Measurements from ENCODE around the gene STAM2.
A peak's percentile ranks its signal among the peaks of the same experiment; 100 is the strongest.
"Not testable (repeated sequence)": the region's sequence is repeated elsewhere in the genome, so short reads cannot be mapped to it uniquely, and the experiment has no call there.

The STAM2 gene

DNA sequence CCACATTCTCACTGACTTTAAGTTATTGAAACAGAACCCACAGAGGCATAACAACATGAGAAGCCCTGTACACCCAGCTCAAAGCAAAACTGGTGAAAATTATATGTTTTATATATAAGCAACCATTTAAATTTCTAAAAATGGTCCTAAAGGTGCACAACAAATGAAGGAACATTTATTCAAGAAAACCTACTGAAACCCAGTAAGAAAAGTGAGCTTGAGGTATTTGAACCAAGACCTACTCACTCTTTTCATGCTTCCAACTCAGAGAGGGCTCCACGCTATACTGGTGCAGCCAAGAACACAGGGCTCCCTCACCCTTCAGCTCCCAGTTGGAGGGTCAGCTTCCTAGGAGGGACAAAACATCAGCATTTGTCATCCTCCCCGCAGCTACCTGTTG is 74.6 kb downstream of the STAM2 start:
- no peak for DNase-seq

DNA sequence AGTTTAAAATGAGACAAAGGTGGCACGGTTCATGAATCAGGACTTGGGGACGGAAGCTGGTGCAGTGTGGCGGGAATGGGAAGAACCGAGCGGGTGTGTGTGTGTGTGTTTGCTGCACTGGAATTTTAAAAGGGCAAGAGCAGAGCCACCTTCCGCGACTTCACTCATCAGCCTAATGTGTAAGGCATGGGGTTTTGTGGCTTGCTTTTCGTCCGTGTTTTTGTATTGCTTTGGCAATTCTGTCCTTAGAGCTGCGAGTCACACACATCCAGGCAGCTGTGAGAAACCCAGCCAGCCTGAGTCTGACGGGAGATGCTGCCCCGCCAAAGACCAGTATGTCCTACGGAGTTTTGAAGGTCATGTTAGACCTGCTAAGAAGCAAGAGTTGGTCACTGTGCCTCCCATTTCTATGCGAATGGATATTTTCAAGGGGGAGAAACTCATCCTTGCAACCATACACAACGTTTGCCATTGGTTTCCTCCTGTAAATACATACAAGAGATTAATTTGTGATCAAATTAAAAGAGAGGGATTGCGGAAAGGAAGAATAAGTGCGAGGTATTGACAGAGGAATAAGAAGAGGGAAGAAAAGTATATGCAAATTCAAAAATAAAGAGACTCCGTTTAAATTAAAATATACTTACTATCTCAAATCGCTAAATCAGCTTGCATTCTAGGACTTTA is 76.1 kb downstream of the STAM2 start:
- DNase-seq = peak; percentile 20

GRCh38 chr2:152098496-152099366 is 76.8 kb downstream of the STAM2 start, which contains the start of gene CACNB4:
Gene CACNB4 (minus strand): TSS chr2:152099044.
- DNase-seq = no peak

DNA sequence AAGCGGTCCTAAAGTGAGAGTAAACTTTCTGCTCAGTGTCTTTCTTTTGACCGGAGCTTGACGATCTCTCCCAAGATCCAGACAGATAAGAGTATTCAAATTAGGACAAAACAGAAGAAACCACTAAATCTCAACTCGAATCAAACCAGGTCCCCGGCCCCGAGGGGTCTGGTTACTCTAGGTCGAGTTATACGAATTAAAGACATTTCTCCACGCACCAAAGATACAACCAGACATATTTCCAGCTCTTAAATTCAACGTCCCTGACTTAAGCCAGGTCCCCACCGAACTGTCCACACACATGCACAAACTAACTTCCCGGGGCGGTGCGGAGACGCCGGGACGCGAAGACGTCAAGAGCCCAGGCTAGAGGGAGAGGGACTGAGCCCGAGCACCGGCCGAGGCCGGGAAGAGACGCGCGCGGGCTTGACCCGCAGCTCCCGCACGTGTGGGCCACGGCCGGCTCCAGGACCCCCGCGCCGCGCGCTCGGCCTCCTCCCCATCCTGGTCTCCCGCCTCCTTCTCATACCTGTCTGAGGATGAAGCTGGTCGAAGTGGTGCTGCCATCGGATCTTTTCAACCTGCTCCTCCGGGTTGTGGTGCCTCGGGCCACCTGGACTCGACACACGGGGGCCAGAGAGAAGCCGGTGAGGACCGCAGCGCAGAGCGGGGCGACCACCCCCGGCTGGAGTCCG is 77.6 kb downstream of the STAM2 start:
- DNase-seq = peak; percentile 12

DNA sequence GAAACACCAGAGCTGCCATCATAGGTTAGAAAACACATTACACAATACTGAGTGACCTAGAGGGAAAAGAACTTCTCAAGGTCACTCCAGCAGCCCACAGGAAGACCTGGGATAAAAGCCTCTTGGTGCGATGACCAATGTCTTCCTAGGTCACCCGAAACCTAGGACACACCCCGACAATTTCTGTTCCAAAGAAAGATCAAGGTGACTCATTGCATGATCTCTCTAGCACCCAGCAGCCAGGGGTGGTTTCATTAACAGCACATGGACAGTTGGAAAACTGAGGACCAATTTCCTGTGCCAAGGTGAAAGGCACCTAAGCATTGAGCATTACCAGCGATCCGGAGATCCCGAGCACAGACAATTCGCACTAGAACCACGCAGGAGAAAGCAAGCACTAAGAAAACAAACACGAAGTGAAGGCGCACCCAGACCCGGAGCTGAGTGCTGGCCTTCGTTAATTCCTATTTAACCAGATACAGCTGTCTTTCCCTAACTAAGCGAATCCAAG is 78.2 kb downstream of the STAM2 start:
- peak; percentile 31 for DNase-seq

- no peak for DNase-seq
These were observed 80.4 kb downstream of the STAM2 start for GRCh38 chr2:152095146-152095545.

GRCh38 chr2:152094014-152094413 is 81.5 kb downstream of the STAM2 start:
- no peak for DNase-seq

DNA sequence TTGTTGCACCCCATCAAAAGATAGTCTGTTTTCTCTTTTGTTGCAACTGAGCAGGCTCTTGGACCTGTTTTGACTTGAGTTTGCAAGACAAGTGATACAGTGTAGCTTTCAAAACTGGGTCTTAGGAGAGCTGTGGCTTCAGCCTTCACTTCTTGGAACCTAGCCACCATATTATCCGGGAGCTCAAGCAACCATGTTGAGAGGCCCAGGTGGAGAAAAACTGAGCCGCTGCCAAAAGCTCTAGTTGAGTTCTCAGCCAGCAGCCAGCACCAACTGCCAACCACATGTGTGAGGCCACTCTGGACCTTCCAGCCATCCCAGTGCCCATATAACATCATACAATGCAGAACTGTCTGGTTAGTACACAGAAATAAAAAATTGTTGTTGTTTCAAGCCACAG is 82.1 kb downstream of the STAM2 start:
- DNase-seq = no peak

DNA sequence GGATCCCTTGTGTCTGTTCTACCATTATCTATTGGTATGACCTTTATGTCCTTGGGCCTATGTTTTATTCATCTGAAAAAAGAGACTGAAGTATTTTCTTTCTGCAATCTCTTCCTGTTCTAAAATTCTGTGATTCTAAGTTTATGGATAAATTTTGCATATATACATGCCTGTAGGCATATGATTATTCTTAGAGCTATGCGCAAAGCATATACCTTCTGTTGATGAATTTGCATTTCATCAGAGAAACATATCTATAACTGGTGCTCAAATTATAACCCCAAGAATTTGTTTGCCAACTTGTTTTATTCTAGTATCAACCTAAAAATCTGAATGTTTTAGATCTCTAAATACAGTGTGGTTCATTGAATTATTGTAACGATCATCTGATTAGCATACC is 83.5 kb downstream of the STAM2 start:
- no peak for DNase-seq

DNA sequence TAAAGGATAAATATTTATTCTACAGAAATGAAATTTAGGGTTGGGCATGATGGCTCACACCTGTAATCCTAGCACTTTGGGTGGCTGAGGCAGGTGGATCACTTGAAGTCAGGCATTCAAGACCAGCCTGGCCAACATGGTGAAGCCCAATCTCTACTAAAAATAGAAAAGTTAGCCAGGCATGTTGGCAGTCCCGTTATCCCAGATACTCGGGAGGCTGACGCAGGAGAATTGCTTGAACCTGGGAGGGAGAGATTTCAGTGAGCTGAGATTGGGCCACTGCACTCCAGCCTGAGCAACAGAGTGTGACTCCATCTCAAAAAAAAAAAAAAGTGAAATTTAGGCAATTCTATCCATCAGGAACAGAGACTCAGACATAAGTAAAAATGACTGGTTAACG is 84.8 kb downstream of the STAM2 start:
- not testable (repeated sequence) for DNase-seq

DNA sequence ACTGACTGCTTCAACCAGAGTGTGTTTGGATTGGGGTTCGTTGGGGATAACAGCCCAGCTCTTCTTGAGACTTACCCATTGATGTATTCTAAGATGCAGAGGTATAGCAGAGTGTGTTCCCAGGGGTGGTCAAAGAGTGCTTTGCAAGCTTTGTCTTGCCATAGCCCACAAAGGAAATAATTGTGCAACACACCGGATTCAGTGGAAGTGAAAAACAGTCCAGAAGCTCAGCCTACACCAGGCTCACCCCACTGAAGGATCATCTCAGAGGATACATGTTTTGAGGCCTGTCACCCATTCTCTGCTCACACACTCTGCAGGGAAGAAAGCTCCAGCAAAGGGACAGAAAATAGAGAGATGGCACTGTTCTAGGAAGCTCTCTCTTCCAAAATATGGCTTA is 86.3 kb downstream of the STAM2 start:
- no peak for DNase-seq

DNA sequence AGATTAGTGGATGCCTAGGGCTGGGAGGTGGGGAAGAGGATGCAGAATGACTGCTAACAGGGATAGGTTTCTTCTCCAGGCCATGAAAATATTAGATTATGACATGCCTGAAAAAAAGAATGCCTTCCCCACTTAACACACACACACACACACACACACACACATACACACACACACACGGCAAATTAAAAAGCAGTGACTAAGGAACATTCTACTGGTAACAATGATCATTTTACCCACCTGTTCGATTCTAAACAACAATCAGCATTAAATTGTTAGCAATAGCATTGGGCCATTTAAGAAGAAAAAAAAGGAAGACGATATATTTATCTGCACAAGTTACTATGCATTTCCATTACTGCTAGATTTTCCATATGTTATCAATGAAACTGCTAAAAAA is 87.6 kb downstream of the STAM2 start:
- DNase-seq = no peak

GRCh38 chr2:152086231-152086630 is 89.3 kb downstream of the STAM2 start:
- no peak for DNase-seq

DNA sequence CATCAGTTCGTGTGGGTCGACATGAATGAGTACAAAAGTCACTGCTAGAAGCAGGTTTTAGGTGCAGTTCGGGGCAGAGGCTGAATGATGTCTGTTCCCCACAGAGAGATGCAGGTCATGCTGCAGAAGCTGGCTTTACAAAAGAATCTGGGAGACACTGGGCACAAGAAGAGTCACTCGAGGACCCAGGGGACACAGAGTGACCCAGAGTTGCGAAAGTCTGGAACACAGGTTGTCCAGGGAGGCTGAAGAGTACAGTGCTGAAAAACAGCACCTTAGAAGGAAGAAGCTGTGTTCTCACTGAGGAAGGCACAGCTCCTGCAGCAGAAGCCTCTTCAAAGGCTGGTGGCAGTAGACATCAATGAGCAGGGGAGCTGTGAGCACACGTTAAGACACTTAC is 91.5 kb downstream of the STAM2 start:
- no peak for DNase-seq

DNA sequence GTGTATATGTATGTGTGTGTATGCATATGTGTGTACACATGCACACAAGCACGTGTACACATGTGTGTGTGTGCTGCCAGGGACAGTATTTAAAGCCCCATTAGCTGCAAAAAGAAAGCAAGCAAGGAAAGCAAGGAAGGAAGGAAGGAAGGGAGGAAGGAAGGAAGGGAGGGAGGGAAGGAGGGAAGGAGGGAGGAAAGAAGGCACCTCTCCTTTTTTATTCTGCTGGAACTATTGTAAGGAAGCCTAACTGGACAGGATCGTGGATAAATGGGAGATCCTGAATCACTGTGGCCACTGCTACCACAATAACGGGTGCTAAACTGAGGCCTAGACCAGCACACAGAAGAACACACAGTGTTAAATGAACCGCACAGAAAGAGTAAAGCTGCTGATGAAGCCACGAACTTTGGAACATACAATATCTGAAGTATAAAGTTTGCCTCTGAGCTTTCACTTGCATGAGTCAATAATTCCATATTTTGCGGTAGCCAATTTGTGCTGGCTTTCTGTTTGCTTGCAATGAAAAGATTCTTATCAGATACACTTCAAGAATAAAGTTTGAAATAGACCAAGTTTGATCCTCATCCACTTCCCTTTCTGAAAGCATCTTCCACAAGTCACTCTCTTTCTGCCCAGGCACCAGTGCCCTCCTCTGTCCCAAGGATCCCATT is 92.2 kb downstream of the STAM2 start:
- no peak for DNase-seq

DNA sequence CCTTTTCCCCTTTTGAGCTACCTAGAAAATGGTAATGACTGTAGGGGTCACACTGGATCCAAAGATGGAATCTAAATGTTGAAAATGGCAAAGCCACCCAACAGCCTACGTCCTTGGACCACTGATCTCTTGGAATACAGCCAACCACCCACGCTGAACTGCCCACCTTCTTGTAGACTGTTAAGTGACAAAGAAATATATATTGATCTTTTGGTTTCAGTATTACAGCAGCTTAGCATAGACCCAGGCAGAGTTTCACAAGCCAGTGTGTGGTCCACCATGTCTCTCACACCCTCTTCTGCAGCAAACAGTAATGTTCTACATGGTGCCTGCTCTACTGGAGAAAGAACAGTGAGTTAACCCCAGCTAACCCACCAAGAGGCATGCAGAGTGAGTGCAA is 96.9 kb downstream of the STAM2 start:
- no peak for DNase-seq

DNA sequence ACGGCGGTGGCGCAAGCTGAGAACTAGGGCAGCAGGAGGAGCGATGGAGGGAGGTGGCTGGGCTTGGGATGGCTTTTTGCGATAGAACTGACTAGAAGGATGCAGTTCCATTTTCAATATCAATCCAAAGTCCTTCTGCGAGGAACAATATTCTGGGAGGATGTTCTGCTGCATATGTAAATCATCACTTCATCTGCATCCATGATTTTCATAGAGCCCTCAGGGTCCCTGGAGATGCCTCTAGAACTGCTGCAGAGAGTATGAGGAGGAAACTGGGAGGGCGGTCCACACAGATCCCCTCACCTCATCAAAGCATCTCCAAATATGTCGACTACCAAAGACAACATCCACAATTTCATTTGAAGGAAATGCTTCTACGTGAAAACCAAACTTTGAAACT is 97.5 kb downstream of the STAM2 start:
- no peak for DNase-seq

- DNase-seq = no peak
These were observed 100.0 kb downstream of the STAM2 start for GRCh38 chr2:152075461-152076050.

GRCh38 chr2:152072011-152072410 is 103.6 kb downstream of the STAM2 start:
- peak; percentile 12 for DNase-seq

- no peak for DNase-seq
These were observed 104.0 kb downstream of the STAM2 start for GRCh38 chr2:152071518-152071917.

GRCh38 chr2:152071092-152071491 is 104.5 kb downstream of the STAM2 start:
- DNase-seq = no peak

GRCh38 chr2:152068226-152068625 is 107.3 kb downstream of the STAM2 start:
- no peak for DNase-seq

GRCh38 chr2:152067823-152068222 is 107.7 kb downstream of the STAM2 start:
- no peak for DNase-seq
